Activated T-helper 1 cell treated with anti-CD3 and anti-CD28 coated beads, Interleukin-12 subunit alpha, Interleukin-12 subunit beta, Interleukin-2, Interleukin-4 antibody, amounts not matched to agents 30 ng/mL and 10 ng/mL and 1 ng/mL, durations not matched to agents 14 hours and 24 hours and 36 hours (primary cell): ENCODE results near the gene ARFGAP1. TPM values are rescaled to one million over a fixed set of nuclear protein-coding genes. Genes with fewer than 3 reads are reported as not detected.
"Not testable (repeated sequence)": the region's sequence is repeated elsewhere in the genome, so short reads cannot be mapped to it uniquely, and the experiment has no call there.

ENCODE experiments used
- DNase-seq: peaks from one replicate; pipeline ENCODE4 v3.0.0; 2021; ENCODE audit warnings: low spot score
- H3K27ac Mint-ChIP-seq: one replicate; pipeline ENCODE4 v1.8.0; 2021; ENCODE audit warnings: mild to moderate bottlenecking, mixed read lengths
- H3K27me3 Mint-ChIP-seq: one replicate; pipeline ENCODE4 v1.8.0; 2022; ENCODE audit warnings: mild to moderate bottlenecking, moderate library complexity, mixed read lengths; ENCODE audit not compliant: insufficient read depth
- H3K36me3 Mint-ChIP-seq: one replicate; pipeline ENCODE4 v1.8.0; 2021; ENCODE audit warnings: low read depth, mixed read lengths
- H3K4me1 Mint-ChIP-seq: one replicate; pipeline ENCODE4 v1.8.0; 2021; ENCODE audit warnings: low read depth, mixed read lengths
- H3K4me3 Mint-ChIP-seq: one replicate; pipeline ENCODE4 v1.8.0; 2021; ENCODE audit warnings: mild to moderate bottlenecking, moderate library complexity, mixed read lengths
- H3K9me3 Mint-ChIP-seq: one replicate; pipeline ENCODE4 v1.8.0; 2021; ENCODE audit warnings: mixed read lengths
- intact Hi-C: fragments of 100-400 bp; cut with micrococcal nuclease; formaldehyde crosslinking; loops from one replicate; pipeline ENCODE4 v1.15.1; 2024
- total RNA-seq: library from RNA; stranded (reverse); gene quantifications from 2 replicates; pipeline ENCODE4 v1.2.3, GENCODE V29; 2022

The ARFGAP1 gene
- total RNA-seq, 1 donor from 2014 or later, result 107 TPM

DNA sequence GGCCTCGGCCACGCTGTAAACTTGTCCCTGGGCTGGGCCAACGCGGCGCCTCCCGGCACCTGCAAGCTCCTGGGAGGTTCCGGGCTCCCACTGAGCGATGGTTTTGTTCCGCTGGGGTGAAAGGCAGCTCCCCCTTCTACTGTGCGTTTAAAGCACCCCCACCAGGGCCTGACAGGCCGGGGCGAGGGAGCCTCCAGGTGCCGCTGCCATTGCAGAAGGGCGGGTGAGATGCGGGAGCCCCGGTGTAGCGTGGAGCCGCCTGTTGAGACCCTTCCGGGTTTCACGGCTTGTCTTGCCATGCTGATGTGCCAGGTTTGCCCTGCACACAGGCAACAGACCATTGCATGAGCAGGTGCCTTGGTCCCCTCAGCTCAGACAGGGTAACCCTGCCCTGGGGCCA is 23.2 kb downstream of the ARFGAP1 start:
- Mint-ChIP-seq H3K9me3 (no peaks in the 10 kb centered on the region), H3K36me3 (no peaks in the 10 kb centered on the region), H3K27ac (no peak overlapping the region), H3K4me1 (no peaks in the 10 kb centered on the region), H3K4me3 (no peak overlapping the region), H3K27me3 (peaks cover 13% of the 10 kb centered on the region)
- intact Hi-C loops, result no loop called here
- DNase-seq, result no peak

DNA sequence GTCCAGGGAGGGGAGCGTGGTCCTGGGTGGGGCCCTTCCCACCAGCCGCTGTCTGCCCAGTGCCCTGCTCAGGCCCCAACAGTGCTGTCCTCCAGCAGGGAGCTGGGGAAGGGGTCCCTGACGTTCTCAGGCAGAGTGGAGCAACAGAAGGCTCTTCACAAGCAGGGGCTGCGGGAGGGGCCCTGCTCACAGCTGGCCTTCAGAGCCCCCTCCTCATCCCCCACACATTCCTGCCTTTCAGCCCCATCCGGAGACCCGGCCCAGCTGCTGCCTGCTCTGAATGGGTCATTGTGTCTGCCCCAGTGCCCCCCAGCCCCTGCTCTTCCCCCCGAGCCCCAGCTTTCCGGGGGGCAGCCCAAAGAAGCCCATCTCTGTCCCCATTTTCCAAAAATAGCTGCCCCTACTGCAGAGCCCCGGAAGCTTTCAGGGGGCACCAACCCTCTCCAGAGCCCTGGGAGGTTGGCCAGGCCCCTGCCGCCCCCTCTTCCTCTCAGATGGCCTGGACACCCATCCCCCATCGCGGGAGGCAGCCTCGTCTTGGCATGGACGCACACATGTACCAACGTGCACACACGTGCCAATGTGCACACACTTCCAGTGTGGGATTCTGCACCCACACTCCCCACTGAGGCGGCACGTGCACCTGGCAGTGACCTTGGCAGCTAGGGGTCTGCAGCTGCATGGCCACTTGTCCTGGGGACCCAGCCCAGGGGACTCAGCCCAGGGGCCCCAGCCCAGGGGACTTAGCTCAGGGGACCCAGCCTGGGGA is 24.1 kb downstream of the ARFGAP1 start:
- DNase-seq, result no peak
- Mint-ChIP-seq H3K27me3 (peaks cover 16% of the 10 kb centered on the region), H3K4me1 (no peaks in the 10 kb centered on the region), H3K27ac (no peak overlapping the region), H3K9me3 (no peaks in the 10 kb centered on the region), H3K36me3 (no peaks in the 10 kb centered on the region), H3K4me3 (no peak overlapping the region)
- intact Hi-C loops, result no loop called here

DNA sequence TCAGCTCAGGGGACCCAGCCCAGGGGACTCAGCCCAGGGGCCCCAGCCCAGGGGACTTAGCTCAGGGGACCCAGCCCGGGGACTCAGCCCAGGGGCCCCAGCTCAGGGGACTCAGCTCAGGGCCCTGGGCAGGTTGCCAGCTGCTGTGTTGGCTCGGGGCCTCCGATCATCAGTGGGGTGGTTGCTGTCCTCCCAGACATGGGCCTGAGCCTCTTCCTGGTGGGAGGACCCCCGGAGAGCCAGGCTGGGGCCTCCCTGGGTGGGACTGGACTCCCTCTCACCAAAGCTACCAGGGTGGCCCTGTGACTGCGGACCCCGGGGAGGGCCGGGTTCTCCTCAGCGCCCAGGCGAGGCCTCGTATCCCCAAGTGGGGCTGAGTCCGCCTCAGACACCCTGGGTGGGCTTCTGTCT is 24.8 kb downstream of the ARFGAP1 start:
- Mint-ChIP-seq H3K36me3 (no peaks in the 10 kb centered on the region), H3K27ac (no peak overlapping the region), H3K4me3 (no peak overlapping the region), H3K4me1 (no peaks in the 10 kb centered on the region), H3K9me3 (no peaks in the 10 kb centered on the region), H3K27me3 (peaks cover 16% of the 10 kb centered on the region)
- no peak for DNase-seq
- intact Hi-C loops, result no loop called here

DNA sequence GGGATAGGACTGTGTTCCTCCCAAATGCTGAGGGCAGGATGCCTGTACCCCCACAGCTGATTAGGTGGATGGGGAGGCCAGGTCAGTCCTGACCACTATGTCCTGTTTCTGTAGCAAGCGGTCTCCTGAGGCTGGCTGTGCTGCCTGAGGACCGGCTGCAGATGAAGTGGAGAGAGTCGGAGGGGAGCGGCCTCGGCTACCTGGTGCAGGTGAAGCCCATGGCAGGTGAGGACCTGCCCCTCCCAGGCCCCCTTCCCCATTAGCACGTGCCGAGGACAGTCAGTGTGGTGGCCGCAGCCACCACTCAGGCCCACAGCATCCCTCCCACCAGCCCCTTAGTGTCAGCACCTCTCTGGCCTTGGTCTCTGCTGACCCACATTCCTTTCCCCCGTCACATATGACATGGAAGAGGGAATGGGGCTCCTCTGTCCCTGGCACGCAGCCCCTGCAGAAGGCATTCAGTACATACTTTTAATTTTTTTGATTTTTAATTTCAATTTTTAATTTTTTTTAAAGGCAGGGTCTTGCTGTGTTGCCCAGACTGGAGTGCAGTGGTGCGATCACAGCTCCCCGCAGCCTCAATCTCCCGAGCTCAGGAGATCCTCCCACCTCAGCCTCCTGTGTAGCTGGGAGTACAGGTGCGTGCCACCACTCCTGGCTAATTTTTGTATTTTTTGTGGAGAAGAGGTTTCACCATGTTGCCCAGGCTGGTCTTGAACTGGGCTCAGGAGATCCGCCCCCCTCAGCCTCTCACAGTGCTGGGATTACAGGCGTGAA is 25.4 kb downstream of the ARFGAP1 start:
- no peak for DNase-seq
- Mint-ChIP-seq H3K9me3 (peaks cover 4% of the 10 kb centered on the region), H3K4me1 (no peaks in the 10 kb centered on the region), H3K27ac (no peak overlapping the region), H3K4me3 (no peak overlapping the region), H3K36me3 (no peaks in the 10 kb centered on the region), H3K27me3 (peaks cover 16% of the 10 kb centered on the region)
- intact Hi-C loops, result no loop called here

DNA sequence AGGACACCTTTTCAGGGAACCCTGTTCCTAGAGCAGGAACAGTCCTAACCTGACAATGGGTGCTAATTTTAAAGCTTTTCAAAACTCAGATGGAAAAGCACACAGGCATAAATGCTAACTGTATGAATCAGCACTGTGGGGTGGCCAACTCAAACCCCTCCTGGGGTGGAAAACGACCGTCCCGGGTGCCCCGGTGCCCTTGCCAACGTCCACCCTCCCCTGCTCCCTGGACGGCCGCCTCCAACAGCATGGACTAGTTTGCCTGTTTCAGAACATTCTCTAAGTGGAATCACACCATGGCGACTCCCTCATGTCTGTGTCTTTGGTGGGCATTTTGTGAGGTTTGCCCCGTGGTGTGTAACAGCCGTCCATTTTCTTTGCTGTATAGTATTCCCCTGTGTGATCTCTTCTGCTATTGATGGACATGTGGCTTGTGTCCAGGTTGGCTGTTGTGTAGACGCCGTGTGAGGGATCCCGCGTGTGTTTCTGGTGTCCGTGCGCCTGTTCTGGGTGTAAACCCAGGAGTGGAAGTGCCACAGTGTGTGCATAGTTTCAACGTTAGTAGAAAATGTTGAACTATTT is 26.2 kb downstream of the ARFGAP1 start:
- no peak overlapping the region for H3K27ac Mint-ChIP-seq
- H3K4me3 Mint-ChIP-seq, result no peak overlapping the region
- peaks cover 4% of the 10 kb centered on the region for H3K9me3 Mint-ChIP-seq
- intact Hi-C loops, result no loop called here
- H3K36me3 Mint-ChIP-seq, result no peaks in the 10 kb centered on the region
- DNase-seq, result no peak
- H3K4me1 Mint-ChIP-seq, result no peaks in the 10 kb centered on the region
- H3K27me3 Mint-ChIP-seq, result peaks cover 16% of the 10 kb centered on the region

DNA sequence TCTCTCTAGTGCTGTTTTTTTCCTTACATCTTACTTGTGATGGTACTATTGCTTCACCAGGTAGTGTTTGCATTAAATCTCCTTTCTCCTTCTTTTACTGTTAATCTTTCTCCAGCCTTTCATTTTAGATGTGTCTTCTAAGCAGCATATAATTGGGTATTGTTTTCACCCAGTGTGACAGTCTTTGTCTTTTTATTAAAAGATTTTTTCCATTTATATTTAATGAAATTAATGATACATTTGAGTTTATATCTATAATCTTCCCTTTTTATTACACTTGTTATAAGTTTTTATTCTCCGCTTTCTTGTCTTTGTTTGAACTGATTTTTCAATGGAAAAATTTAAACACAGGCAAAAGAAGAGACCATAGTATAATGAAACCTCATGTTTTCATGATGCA is 29.1 kb downstream of the ARFGAP1 start:
- Mint-ChIP-seq H3K36me3 (no peaks in the 10 kb centered on the region), H3K27me3 (peaks cover 6% of the 10 kb centered on the region), H3K4me1 (no peaks in the 10 kb centered on the region), H3K4me3 (no peak overlapping the region), H3K27ac (no peak overlapping the region), H3K9me3 (peaks cover 4% of the 10 kb centered on the region)
- DNase-seq, result no peak
- intact Hi-C loops, result no loop called here

DNA sequence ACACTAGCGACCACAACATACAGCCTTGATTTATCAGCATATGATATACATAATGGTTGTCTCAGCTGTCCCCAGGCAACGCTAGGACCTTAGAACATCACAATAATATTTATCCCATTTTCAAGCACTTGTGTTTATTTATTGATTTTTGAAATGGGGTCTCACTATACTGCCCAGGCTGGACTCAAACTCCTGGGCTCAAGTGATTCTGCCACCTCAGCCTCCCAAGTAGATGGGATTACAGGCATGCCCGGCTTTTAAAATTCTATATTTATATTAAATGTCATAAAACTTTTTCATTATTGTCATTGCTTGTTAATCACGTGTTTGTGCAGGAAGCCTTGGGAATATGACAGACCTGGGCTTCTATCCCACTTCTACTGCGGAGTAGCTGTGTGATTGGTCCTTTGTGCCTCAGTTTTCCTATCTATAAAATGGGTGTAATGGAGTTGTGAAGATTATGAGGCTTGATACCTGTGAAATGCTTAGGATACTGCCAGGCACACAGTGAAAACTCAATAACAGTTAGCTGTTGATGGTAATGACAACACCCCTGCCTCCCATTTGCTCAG is 30.6 kb downstream of the ARFGAP1 start:
- intact Hi-C loops, result no loop called here
- H3K4me1 Mint-ChIP-seq, result no peaks in the 10 kb centered on the region
- no peaks in the 10 kb centered on the region for H3K36me3 Mint-ChIP-seq
- H3K27ac Mint-ChIP-seq, result no peak overlapping the region
- DNase-seq, result no peak
- peaks cover 6% of the 10 kb centered on the region for H3K27me3 Mint-ChIP-seq
- H3K9me3 Mint-ChIP-seq, result peaks cover 4% of the 10 kb centered on the region
- no peak overlapping the region for H3K4me3 Mint-ChIP-seq

DNA sequence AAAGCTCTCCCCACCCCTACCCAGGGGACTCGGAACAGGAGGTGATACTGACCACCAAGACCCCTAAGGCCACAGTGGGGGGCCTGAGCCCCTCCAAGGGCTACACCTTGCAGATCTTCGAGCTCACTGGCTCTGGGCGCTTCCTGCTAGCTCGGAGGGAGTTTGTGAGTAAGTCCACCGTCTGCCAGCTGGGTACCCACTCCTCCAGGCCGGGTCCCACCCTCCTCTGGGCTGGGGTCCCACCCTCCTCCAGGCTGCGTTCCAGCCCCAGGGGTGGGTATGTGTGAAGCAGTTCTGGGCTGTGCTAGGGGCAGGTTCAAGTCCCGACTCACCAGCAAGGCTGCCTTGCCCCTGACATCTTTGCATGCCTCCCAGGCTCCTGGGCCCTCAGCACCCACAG is 32.8 kb downstream of the ARFGAP1 start:
- Mint-ChIP-seq H3K9me3 (peaks cover 4% of the 10 kb centered on the region), H3K36me3 (no peaks in the 10 kb centered on the region), H3K4me1 (no peaks in the 10 kb centered on the region), H3K27me3 (peaks cover 6% of the 10 kb centered on the region), H3K27ac (no peak overlapping the region), H3K4me3 (no peak overlapping the region)
- intact Hi-C loops, result no loop called here
- DNase-seq, result no peak

DNA sequence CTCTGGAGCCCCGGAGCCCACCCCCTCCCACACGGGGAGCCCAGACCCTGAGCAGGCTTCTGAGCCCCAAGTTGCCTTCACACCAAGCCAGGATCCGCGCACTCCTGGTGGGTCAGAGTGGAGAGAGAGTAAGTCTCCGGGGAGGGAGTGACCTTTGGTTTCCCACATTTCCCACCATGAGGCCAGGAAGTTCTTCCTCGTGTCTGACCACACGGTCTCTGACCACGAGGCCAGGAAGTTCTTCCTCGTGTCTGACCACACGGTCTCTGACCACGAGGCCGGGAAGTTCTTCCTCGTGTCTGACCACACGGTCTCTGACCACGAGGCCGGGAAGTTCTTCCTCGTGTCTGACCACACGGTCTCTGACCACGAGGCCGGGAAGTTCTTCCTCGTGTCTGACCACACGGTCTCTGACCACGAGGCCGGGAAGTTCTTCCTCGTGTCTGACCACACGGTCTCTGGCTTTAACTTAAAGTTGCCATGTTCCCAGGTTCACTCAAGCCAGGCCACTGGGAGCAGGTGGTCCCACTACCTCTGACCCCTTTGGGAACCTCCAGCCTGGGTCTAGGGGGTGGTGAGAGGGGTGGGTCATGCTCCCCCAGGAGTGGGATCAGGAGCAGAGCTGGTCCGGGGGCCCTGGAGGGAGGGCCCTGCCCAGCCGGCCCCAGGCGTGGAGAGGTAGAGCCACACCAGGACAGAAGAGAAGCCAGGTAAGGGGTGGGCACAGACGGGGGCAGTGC is 33.5 kb downstream of the ARFGAP1 start:
- intact Hi-C loops, H3K27me3 Mint-ChIP-seq, DNase-seq, H3K36me3 Mint-ChIP-seq, H3K9me3 Mint-ChIP-seq, H3K27ac Mint-ChIP-seq, H3K4me1 Mint-ChIP-seq, H3K4me3 Mint-ChIP-seq: not testable (repeated sequence)

DNA sequence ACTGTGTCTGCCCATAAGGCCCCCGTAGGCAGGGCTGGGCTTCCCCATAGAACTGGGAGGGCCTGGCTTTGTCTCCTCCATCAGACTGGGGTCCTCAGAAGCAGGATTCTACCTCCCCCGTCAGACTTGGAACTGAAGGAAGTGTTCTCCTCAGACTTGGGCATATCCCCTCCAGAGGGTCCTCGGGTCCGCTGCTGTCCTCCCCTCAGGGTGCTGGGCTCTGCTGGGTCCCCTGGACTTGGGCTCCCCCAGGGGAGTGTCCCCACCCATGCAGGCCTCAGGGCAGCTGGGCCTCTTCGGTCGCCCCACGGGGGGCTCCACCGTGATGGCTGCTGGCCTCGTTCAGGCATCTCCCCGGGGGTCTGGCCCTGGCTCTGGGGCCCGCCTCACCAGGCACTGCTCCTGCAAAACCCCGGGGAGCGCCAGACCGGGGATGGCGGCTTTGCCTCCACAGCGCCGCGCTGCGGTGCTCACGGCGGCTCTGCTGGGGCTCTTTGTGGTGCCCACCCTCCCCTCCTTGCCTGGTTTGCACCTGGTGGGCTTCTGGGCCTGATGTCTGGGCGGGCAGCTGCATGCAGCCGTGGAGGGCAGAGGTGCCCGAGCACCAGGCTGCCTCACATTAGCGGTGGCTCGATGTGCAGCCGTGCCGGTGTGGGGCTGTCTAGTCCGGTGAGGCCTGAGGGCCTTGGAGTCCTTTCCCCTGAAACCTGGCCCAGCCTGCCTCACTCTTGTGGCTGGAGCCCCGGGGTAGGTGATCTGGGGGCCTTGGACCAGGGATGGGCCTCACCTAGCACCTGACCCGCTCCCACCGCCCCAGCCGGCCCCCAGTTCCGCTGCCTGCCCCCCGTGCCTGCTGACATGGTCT is 34.3 kb downstream of the ARFGAP1 start:
- Mint-ChIP-seq H3K27ac (no peak overlapping the region), H3K4me1 (no peaks in the 10 kb centered on the region), H3K9me3 (peaks cover 4% of the 10 kb centered on the region), H3K27me3 (no peaks in the 10 kb centered on the region), H3K36me3 (no peaks in the 10 kb centered on the region), H3K4me3 (no peak overlapping the region)
- intact Hi-C loops, result no loop called here
- no peak for DNase-seq

DNA sequence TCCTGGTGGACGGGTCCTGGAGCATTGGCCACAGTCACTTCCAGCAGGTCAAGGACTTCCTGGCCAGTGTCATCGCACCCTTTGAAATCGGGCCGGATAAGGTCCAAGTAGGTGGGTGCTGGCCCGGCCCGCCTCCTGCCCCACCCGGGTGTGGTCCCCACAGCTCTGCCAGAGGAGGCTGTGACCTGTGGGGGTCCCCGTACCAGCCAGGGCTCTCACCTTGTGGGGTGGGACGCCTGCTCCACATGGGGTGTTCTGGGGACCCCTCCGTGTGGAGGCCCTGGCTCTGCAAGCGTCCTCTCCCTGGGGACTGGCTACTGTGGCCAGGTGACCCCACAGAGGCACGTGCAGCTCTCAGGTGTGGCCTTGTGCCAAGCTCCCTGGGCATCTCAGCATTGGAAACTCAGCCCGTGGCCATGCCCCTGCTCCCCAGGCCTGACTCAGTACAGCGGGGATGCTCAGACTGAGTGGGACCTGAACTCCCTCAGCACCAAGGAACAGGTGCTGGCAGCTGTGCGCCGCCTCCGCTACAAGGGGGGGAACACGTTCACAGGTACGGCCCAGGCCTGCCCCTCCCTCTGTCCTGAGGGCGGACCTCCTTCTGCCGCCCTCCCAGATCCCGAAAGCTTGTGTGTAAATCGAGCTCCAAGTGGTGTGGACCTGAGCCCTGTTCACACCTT is 35.1 kb downstream of the ARFGAP1 start:
- H3K36me3 Mint-ChIP-seq, result no peaks in the 10 kb centered on the region
- DNase-seq, result no peak
- no peaks in the 10 kb centered on the region for H3K27me3 Mint-ChIP-seq
- peaks cover 2% of the 10 kb centered on the region for H3K9me3 Mint-ChIP-seq
- H3K27ac Mint-ChIP-seq, result no peak overlapping the region
- no peak overlapping the region for H3K4me3 Mint-ChIP-seq
- intact Hi-C loops, result no loop called here
- H3K4me1 Mint-ChIP-seq, result no peaks in the 10 kb centered on the region
